DMS153 (cell line): ENCODE measurements around the gene XRCC5.
"Not testable (repeated sequence)": the region's sequence is repeated elsewhere in the genome, so short reads cannot be mapped to it uniquely, and the experiment has no call there.

ENCODE experiments used
- DNase-seq: peaks from one replicate; lab custom pipeline; 2025; lab: John Stamatoyannopoulos, UW

The XRCC5 gene

GRCh38 chr2:216201692-216202306 is 92.7 kb downstream of the XRCC5 start:
- no peak for DNase-seq

DNA sequence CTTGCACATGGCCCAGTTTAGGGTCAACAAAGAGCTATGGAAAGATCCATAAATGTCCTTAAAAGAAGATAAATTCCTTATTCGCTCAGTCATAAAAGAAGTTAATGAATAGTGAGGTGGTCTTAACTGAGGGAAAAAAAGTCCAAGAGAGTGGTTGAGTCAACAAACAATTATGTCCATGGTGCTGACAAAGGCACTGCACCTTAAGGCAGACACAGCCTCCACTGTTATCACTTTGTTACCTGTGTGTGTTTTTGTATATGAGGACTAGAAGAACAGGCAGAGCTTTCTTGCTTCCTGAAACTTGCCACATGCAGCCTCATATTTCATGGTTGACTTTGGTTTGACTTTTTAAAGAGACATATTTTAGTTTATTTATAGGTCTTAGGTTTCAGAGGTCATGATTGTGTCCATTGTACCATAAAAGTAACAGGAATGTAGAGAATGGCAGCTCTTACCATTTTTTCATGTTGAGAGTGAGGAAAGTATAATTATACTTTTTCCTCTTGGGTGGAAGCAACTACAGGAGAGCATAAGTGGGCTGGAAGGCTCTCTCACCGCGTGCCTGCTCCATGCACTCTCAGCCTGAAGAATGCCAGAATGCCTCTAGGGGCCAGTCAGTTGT is 93.6 kb downstream of the XRCC5 start:
- DNase-seq = no peak

DNA sequence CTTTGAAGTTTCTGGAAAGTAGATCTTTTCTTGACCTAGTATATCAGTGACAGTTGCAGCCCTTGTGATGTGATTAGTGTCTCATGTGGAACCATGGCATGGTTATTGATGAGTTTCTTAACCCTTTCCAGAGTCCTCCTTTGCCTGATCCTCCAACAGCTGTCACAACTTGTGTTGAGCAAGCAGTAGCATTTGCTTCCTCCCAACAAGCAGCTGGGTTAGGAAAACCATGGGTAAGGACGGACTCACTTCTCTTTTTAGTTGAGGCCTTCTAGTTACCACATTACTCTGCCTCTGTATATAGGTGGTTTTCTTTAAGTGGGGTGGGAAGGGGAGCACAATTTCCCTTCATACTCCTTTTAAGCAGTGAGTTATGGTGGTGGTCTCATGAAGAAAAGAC is 96.3 kb downstream of the XRCC5 start:
- no peak for DNase-seq

DNA sequence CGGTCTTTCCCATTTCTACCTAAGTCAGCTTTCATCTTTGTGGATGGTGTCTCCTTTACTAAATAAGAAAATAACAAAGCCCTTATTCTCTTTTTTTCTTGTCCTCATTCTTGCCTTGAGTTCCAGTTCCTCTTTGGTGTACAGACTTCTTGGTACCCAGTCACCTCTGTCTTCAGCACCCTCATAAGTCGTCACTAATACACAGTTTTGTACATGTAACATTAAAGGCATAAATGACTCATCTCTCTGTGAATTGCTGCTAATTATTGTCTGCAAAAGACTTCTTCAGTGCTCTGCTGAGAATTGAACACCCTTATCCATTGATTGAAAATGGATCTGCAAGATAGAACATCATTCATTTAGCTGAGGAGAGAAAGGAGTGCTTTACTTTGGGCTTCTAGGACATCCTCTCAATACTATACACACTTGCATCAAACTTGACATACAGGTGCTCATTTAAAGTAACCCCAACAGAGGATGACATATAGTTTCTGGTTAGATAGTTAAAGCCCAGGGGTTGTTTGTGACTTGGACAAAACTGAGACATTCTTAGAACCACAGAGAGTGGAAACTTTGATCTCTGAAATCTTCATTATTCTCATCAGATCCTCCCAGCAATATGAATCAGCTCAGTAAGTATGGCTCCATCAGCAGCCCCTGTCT is 97.0 kb downstream of the XRCC5 start:
- no peak for DNase-seq

DNA sequence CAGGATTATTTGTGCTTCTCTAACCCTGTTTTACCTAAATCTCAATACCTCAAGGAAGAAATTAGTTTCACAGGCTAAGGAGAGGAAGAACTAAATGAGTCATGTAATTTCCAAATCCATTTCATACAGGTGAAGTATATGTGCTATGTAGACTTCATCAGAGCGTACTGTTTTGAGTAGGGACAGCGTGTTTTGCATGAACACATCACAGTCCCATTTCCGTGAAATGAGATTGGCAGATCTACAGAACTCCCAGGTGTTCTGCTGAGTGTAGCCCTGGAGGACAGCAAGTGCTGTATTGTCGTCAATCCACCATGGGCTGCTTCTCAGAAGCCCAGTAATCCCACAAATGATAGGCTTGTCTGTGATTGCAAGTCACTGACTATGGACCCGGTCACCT is 97.7 kb downstream of the XRCC5 start:
- DNase-seq = no peak

DNA sequence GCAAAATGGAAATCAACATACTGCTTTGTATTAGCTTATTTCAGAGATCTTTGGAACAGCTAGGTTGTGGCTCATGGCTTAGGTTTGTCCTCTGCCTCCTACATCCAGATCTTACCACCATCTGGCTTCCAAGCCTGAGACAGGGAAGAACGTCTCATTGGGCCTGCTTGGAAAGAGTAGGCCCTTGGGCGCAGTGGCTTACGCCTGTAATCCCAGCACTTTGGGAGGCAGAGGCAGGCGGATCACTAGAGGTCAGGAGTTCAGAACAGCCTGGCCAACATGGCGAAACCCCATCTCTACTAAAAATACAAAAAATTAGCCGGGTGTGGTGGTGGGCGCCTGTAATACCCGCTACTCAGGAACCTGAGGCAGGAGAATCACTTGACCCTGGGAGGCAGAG is 99.5 kb downstream of the XRCC5 start:
- not testable (repeated sequence) for DNase-seq

GRCh38 chr2:216210701-216211540 is 101.8 kb downstream of the XRCC5 start:
- DNase-seq = no peak

DNA sequence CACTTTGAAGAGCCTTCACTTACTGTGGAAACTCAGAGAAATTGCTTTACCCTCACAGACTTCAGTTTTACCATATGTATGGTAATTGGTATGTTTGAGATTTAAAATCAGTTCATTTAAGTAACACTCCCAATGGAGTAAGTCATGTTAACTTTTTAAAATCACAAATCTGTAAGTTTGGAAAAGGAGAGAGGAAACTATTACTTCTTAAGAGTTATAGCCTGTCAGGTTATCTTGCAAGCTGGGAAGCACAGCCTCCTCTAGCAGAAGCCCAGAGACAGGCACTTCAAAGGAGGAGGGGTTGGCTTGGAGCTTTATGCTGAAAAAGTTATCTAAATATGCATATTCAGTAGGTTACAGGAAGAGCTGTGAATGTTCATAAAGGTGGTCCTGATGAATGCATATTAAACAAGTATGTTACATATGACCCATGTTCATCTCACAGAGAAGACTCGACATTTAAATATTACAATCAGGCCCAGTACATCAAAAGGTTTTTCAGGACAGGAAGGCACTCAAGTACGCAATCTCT is 102.5 kb downstream of the XRCC5 start:
- no peak for DNase-seq

DNA sequence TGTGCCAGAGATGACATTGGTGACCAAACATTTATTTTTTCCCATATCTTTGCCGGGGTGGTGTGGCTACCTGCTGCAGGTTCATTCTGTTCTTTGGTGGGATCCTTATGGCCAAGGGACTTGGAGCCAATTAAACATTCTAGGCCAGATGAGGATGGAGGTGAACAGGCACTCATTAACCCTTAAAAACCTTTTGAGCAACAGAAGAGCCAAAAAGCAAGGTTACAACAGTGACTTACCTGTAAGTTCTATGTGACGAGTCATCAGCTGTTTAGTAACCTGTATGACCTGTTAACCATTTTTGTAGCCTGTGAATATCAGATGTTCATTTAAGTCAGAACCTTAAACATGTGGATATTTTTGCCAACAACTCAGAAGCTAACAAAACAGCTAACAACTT is 105.6 kb downstream of the XRCC5 start:
- DNase-seq = no peak

DNA sequence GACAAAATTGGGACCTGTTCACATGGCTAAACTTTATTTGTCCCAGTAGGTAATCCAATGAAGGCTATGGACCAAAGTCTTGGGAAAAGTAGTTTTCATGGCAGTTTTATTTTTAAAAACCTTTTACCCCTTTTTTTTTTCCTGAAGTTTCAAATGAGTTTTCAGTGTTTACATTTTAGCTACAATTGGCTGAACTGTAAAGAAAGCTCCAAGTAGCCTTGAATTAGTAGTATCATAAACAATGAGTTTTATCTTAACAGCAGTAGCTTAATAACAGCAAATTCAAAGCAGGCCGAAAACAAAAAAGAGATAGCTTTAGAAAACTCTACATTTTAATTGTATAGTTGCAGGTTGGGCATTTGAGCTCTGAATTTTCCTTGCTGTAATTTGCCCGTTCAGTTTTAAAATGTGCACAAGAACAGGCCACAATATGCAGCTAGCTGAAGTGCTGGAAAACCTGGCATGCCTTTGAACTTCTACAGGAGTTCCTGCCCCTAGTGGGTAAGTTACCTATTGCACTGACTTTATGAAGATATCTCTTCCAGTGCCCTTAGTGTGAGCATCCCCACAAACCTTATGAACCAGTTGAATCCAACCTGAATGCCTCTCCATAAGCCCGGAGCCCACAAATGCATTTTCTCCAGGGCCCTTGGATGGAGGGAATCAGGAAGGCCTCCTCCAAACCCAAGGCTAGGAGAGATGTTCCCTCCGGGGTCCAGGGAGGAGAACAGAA is 106.7 kb downstream of the XRCC5 start:
- no peak for DNase-seq

DNA sequence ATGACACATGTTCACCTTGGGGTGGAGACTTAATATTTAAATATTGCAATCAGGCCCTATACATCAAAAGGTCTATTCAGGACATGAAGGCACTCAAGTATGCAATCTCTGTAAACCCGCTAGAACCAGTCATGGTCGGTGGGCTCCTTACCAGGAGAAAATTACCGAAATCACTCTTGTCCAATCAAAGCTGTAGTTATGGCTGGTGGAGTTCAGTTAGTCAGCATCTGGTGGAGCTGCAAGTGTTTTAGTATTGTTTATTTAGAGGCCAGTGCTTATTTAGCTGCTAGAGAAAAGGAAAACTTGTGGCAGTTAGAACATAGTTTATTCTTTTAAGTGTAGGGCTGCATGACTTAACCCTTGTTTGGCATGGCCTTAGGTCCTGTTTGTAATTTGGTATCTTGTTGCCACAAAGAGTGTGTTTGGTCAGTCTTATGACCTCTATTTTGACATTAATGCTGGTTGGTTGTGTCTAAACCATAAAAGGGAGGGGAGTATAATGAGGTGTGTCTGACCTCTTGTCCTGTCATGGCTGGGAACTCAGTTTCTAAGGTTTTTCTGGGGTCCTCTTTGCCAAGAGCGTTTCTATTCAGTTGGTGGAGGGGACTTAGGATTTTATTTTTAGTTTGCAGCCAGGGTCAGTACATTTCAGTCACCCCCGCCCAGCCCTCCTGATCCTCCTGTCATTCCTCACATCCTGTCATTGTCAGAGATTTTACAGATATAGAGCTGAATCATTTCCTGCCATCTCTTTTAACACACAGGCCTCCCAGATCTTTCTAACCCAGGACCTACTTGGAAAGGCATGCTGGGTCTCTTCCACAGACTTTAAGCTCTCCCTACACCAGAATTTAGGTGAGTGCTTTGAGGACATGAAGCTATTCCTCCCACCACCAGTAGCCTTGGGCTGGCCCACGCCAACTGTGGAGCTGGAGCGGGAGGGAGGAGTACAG is 108.1 kb downstream of the XRCC5 start:
- no peak for DNase-seq

DNA sequence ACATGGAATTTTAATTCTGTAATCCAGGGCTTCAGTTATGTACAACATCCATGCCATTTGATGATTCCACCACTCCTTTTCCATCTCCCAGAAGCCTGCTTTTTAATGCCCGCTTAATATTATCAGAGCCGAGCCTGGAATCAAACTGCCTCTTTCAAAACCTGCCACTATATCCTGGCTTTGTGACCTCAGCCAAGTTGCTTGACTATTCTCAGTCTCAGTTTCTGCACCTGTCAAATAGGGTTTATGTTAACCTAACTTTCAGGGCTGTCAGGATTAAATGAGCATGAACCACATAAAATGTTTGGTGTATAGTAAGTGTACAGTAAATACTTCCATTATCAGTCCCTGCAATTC is 108.7 kb downstream of the XRCC5 start:
- no peak for DNase-seq

- no peak for DNase-seq
Observed at GRCh38 chr2:216219861-216220260, 110.7 kb downstream of the XRCC5 start.

DNA sequence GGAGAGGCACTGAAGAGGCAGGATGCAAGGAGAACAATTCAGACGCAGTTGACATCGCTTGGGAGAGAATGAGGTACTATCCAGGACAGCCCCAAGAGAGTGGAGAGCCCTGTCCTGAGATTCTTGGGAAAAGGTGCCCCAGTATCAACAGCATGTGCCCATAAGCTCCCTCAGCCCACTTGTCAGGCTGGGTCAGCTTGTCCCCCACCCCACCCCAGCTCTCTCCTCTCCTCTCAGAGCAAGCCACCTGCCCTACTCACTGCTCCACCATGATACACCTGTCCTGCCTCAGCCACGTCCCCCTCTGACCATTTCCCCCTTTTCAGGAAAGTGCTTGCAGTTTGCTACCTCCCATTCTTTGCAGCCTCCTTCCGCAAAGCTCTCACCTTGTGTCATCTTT is 111.8 kb downstream of the XRCC5 start:
- no peak for DNase-seq

DNA sequence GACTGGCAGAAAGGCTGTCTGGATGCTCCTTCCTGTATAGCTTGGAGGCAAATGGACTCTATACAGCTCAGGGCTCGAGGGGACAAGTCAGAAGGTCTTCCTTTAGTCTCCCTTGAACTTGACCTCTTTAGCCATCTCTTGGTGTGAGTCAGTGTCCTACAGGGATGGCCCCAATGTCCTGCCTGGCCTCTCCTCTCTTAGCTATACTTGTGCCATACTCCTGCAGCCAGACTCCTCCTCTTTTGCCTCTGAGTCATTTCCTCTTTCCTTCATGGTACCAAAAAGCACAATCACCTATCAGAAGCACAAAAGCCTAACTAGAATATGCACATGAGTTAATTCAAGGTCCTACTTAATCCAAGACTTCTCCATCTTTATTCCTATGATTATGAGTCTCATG is 112.7 kb downstream of the XRCC5 start:
- DNase-seq = no peak

GRCh38 chr2:216222650-216223352 is 113.7 kb downstream of the XRCC5 start:
- DNase-seq = no peak

- DNase-seq = no peak
Observed at GRCh38 chr2:216224388-216224787, 115.2 kb downstream of the XRCC5 start.

DNA sequence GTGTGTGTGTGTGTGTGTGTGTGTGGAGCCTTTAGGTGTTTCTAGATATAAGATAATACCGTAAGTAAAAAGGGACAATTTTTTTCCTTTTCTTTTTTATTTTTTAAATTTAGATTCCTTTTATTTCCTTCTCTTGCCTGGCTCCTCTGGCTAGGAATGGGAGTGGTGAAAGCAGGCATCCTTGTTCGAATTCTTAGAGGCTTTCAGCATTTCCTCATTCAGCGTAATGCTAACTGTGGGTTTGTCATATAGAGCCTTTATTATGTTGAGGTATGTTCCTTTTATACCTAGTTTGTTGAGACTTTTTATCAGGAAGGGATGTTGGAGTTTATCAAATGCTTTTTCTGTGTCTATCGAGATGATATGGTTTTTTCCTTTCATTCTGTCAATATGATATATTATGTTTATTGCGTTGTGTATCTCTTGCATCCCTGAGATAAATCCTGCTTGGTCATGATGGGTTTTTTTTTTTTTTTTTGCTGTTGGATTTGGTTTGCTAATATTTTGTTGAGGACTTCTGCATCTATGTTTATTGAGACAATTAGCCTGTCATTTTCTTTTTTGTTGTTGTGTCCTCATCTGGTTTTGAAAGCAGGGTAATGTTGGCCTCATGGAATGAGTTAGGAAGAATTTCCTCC is 120.2 kb downstream of the XRCC5 start:
- no peak for DNase-seq

DNA sequence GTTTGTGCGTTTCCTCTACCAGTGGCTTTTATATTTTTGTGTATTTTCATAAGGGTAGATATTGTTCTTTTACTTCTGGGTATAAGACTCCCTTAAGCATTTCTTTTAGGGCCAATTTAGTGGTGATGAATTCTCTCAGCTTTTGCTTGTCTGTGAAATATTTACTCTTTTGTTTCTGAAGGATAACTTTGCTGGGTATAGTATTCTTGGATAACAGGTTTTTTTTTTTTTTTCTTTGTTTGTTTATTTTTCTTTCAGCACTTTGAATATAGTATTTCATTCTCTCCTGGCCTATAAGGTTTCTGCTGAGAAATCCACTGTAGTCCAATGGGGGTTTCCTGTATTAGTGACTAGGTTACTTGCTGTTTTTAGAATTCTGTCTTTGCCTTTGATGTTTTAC is 122.7 kb downstream of the XRCC5 start:
- DNase-seq = no peak

DNA sequence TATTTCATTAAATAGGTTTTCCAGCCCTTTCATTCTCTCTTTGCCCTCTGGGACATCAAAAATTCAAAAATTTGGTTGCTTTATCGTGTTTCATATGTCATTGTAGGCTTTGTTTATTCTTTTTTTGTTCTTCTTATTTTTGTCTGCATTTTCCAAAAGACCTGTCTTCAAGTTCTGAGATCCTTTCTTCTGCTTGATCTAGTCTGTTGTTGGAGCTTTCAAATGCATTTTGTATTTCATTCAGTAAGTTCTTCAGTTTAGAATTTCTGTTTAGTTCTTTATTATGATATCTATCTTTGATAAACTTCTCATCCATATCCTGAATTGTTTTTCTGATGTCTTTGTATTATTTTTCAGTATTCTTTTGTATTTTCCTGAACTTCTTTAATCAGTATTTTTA is 123.6 kb downstream of the XRCC5 start:
- no peak for DNase-seq
